HepG2 (cell line): ENCODE results near the gene TNNT1. TPM values are rescaled to one million over a fixed set of nuclear protein-coding genes. Genes with fewer than 3 reads are reported as not detected.

Experiments
- CEBPB ChIP-seq: IDR thresholded peaks from 2 replicates; pipeline ENCODE4 v1.6.1; 2011; ENCODE audit warnings: low read depth, low read length, improper control_type of control experiment, borderline replicate concordance
- CENPT ChIP-seq: sonication (generic); formaldehyde crosslinking; IDR thresholded peaks from 2 replicates; pipeline ENCODE4 v1.8.0; 2022; ENCODE audit warnings: low read depth, mild to moderate bottlenecking, moderate library complexity, missing genetic modification reagents
- CENPX ChIP-seq: sonication (generic); formaldehyde crosslinking; IDR thresholded peaks from 2 replicates; pipeline ENCODE4 v1.9.0; 2021; ENCODE audit warnings: mild to moderate bottlenecking, missing genetic modification reagents, moderate library complexity
- CHD2 ChIP-seq: IDR thresholded peaks from 2 replicates; pipeline ENCODE4 v1.6.1; 2011; ENCODE audit warnings: low read depth, low read length, improper control_type of control experiment
- EP300 ChIP-seq, 3 experiments: sonication (generic) in 1 of 3; formaldehyde crosslinking in 1 of 3; IDR thresholded peaks; 2 replicates each; pipeline versions ENCODE4 v1.5.1 to v1.6.1; 2011 to 2020; ENCODE audit warnings: low read depth in 2 of 3, low read length in 2 of 3, borderline replicate concordance in 1 of 3, improper control_type of control experiment in 1 of 3, mild to moderate bottlenecking in 1 of 3, missing genetic modification reagents in 1 of 3, moderate library complexity in 1 of 3
- HNF4G ChIP-seq, 2 experiments: sonication (generic) in 1 of 2; formaldehyde crosslinking in 1 of 2; IDR thresholded peaks; 2 replicates each; pipeline versions ENCODE4 v1.4.0 to v1.6.1; 2011 to 2020; ENCODE audit warnings: borderline replicate concordance in 2 of 2, low read depth in 2 of 2, mild to moderate bottlenecking in 2 of 2, low read length in 1 of 2, missing genetic modification reagents in 1 of 2, moderate library complexity in 1 of 2
- KDM3A ChIP-seq: IDR thresholded peaks from 2 replicates; pipeline ENCODE4 v1.6.1; 2018; ENCODE audit warnings: low read depth, missing compliant biosample characterization
- KDM5B ChIP-seq: sonication (generic); formaldehyde crosslinking; IDR thresholded peaks from 2 replicates; pipeline ENCODE4 v1.4.0; 2020; ENCODE audit warnings: missing genetic modification reagents, mild to moderate bottlenecking, borderline replicate concordance
- KLF15 ChIP-seq: sonication (generic); formaldehyde crosslinking; IDR thresholded peaks from 2 replicates; pipeline ENCODE4 v1.8.1; 2023; ENCODE audit warnings: borderline replicate concordance, mild to moderate bottlenecking, inconsistent platforms, missing genetic modification reagents, mixed read lengths
- RFXANK ChIP-seq: IDR thresholded peaks from 2 replicates; pipeline ENCODE4 v1.6.1; 2016
- TBX3 ChIP-seq: fragments of 450-650 bp; IDR thresholded peaks from 2 replicates; pipeline ENCODE4 v1.6.1; 2017; ENCODE audit warnings: antibody characterized with exemption, mild to moderate bottlenecking, inconsistent platforms, borderline replicate concordance
- ZMYM2 ChIP-seq: sonication (generic); formaldehyde crosslinking; IDR thresholded peaks from 2 replicates; pipeline ENCODE4 v1.8.0; 2022; ENCODE audit warnings: mild to moderate bottlenecking, missing genetic modification reagents
- ZNF343 ChIP-seq: sonication (generic); formaldehyde crosslinking; IDR thresholded peaks from 2 replicates; pipeline ENCODE4 v1.4.0; 2020; ENCODE audit warnings: mild to moderate bottlenecking, missing genetic modification reagents
- ZNF451 ChIP-seq: sonication (generic); formaldehyde crosslinking; IDR thresholded peaks from 2 replicates; pipeline ENCODE4 v1.5.0; 2020; ENCODE audit warnings: mild to moderate bottlenecking, missing genetic modification reagents
- ZNF879 ChIP-seq: sonication (generic); formaldehyde crosslinking; IDR thresholded peaks from 2 replicates; pipeline ENCODE4 v1.8.1; 2023; ENCODE audit warnings: missing genetic modification reagents
- ZSCAN22 ChIP-seq: sonication (generic); formaldehyde crosslinking; IDR thresholded peaks from 2 replicates; pipeline ENCODE4 v1.4.0; 2020; ENCODE audit warnings: mild to moderate bottlenecking, missing genetic modification reagents
- ZSCAN29 ChIP-seq: sonication (generic); formaldehyde crosslinking; conservative IDR thresholded peaks from 2 replicates; pipeline ENCODE4 v1.4.0; 2020; ENCODE audit warnings: mild to moderate bottlenecking, missing genetic modification reagents
- polyA plus RNA-seq, 8 experiments: library from polyadenylated mRNA; depleted of rRNA in 3 of 8; stranded (reverse) in 7 of 8; unstranded in 1 of 8; fragments of >200 nt; fragmentation: Illumina TruSeq in 4 of 8; extraction: Trizol in 4 of 8; gene quantifications; 2 replicates each; pipeline versions ENCODE4 v1.2.1 to v1.2.3, GENCODE V29; 2011 to 2016; ENCODE audit warnings: low read depth in 4 of 8, missing spikeins in 1 of 8, mixed read lengths in 1 of 8; ENCODE audit not compliant: insufficient read depth in 1 of 8
- total RNA-seq, 5 experiments: library from RNA; depleted of rRNA; stranded (reverse); fragments of >200 nt; fragmentation: Illumina TruSeq; extraction: Trizol; gene quantifications; 2 replicates each; pipeline ENCODE4 v1.2.3, GENCODE V29; 2016; ENCODE audit warnings: low read depth in 1 of 5
- TF ChIP-seq, protein P1 (sequence below): sonication (generic); formaldehyde crosslinking; IDR thresholded peaks from 2 replicates; pipeline ENCODE4 v1.5.0; 2020; ENCODE audit warnings: missing genetic modification reagents
- TF ChIP-seq, protein P2 (sequence below): IDR thresholded peaks from 2 replicates; pipeline ENCODE4 v1.6.1; 2012; ENCODE audit warnings: inconsistent platforms
- TF ChIP-seq, protein P3 (sequence below), 2 experiments: sonication (generic) in 1 of 2; formaldehyde crosslinking in 1 of 2; IDR thresholded peaks; 2 replicates each; pipeline versions ENCODE4 v1.4.0 to v1.6.1; 2018 to 2020; ENCODE audit warnings: missing genetic modification reagents in 2 of 2, borderline replicate concordance in 1 of 2, low read depth in 1 of 2, mild to moderate bottlenecking in 1 of 2, missing biosample characterization in 1 of 2
- TF ChIP-seq, protein P4 (sequence below): sonication (generic); formaldehyde crosslinking; IDR thresholded peaks from 2 replicates; pipeline ENCODE4 v1.5.1; 2020; ENCODE audit warnings: mild to moderate bottlenecking, missing genetic modification reagents, moderate library complexity
- TF ChIP-seq, protein P5 (sequence below): sonication (generic); formaldehyde crosslinking; IDR thresholded peaks from 2 replicates; pipeline ENCODE4 v1.4.0; 2020; ENCODE audit warnings: missing genetic modification reagents

The TNNT1 gene
- total and polyA plus RNA-seq, 2 of the 13 experiments (the other 11 are each of a cell fraction or from before 2014, with no cell fraction given) = 1.3 to 2.4 TPM

DNA sequence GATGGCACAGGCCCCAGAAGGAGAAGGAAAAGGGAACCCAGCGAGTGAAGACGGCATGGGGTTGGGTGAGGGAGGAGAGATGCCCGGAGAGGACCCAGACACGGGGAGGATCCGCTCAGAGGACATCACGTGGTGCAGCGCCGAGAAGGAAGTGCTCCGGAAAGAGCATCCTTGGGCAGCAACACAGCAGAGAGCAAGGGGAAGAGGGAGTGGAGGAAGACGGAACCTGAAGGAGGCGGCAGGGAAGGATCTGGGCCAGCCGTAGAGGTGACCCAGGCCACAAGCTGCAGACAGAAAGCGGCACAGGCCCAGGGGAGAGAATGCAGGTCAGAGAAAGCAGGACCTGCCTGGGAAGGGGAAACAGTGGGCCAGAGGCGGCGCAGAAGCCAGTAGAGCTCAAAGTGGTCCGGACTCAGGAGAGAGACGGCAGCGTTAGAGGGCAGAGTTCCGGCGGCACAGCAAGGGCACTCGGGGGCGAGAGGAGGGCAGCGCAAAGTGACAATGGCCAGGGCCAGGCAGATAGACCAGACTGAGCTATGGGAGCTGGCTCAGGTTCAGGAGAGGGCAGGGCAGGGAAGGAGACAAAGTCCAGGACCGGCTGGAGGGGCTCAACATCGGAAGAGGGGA is 32.7 kb downstream of the TNNT1 start (continued):
- TF ChIP-seq, protein P1, sequence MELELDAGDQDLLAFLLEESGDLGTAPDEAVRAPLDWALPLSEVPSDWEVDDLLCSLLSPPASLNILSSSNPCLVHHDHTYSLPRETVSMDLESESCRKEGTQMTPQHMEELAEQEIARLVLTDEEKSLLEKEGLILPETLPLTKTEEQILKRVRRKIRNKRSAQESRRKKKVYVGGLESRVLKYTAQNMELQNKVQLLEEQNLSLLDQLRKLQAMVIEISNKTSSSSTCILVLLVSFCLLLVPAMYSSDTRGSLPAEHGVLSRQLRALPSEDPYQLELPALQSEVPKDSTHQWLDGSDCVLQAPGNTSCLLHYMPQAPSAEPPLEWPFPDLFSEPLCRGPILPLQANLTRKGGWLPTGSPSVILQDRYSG (CRISPR knock-in tag) = no peak
- TF ChIP-seq, protein P2, sequence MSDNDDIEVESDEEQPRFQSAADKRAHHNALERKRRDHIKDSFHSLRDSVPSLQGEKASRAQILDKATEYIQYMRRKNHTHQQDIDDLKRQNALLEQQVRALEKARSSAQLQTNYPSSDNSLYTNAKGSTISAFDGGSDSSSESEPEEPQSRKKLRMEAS = no peak
- TF ChIP-seq TBX3 (no peak), KDM5B (no peak), CEBPB (no peak), EP300 (IDR thresholded peaks at IDR 0.05; ENCODE audit: low read depth in 2 of 2, low read length in 2 of 2) (no peak), EP300 (CRISPR knock-in tag; IDR thresholded peaks at IDR 0.05; ENCODE audit: borderline replicate concordance) (no peak), KDM3A (CRISPR knock-in tag) (no peak), ZNF343 (CRISPR knock-in tag) (0 out of 2 replicates have a peak, but pooled peaks have one; percentile 34), KLF15 (CRISPR knock-in tag) (no peak), HNF4G (IDR thresholded peaks at IDR 0.05; ENCODE audit: borderline replicate concordance, low read depth, low read length) (0 out of 2 replicates have a peak, but pooled peaks have one; percentile 3), HNF4G (CRISPR knock-in tag; IDR thresholded peaks at IDR 0.05; ENCODE audit: borderline replicate concordance, low read depth) (0 out of 2 replicates have a peak, but pooled peaks have one; percentile 8), CENPX (CRISPR knock-in tag) (no peak), ZSCAN22 (CRISPR knock-in tag) (peak; percentile 50; the same call in 1 of the 2 replicates), ZNF879 (CRISPR knock-in tag) (no peak), CENPT (no peak), CHD2 (no peak), ZSCAN29 (CRISPR knock-in tag) (no peak), RFXANK (CRISPR knock-in tag) (no peak), ZNF451 (CRISPR knock-in tag) (no peak), ZMYM2 (CRISPR knock-in tag) (no peak)
- TF ChIP-seq, protein P3, sequence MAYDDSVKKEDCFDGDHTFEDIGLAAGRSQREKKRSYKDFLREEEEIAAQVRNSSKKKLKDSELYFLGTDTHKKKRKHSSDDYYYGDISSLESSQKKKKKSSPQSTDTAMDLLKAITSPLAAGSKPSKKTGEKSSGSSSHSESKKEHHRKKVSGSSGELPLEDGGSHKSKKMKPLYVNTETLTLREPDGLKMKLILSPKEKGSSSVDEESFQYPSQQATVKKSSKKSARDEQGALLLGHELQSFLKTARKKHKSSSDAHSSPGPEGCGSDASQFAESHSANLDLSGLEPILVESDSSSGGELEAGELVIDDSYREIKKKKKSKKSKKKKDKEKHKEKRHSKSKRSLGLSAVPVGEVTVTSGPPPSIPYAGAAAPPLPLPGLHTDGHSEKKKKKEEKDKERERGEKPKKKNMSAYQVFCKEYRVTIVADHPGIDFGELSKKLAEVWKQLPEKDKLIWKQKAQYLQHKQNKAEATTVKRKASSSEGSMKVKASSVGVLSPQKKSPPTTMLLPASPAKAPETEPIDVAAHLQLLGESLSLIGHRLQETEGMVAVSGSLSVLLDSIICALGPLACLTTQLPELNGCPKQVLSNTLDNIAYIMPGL (CRISPR knock-in tag; IDR thresholded peaks at IDR 0.05; ENCODE audit: borderline replicate concordance in 1 of 2, low read depth in 1 of 2) = no peak; a peak in 2 of 4 replicates
- TF ChIP-seq, protein P4, sequence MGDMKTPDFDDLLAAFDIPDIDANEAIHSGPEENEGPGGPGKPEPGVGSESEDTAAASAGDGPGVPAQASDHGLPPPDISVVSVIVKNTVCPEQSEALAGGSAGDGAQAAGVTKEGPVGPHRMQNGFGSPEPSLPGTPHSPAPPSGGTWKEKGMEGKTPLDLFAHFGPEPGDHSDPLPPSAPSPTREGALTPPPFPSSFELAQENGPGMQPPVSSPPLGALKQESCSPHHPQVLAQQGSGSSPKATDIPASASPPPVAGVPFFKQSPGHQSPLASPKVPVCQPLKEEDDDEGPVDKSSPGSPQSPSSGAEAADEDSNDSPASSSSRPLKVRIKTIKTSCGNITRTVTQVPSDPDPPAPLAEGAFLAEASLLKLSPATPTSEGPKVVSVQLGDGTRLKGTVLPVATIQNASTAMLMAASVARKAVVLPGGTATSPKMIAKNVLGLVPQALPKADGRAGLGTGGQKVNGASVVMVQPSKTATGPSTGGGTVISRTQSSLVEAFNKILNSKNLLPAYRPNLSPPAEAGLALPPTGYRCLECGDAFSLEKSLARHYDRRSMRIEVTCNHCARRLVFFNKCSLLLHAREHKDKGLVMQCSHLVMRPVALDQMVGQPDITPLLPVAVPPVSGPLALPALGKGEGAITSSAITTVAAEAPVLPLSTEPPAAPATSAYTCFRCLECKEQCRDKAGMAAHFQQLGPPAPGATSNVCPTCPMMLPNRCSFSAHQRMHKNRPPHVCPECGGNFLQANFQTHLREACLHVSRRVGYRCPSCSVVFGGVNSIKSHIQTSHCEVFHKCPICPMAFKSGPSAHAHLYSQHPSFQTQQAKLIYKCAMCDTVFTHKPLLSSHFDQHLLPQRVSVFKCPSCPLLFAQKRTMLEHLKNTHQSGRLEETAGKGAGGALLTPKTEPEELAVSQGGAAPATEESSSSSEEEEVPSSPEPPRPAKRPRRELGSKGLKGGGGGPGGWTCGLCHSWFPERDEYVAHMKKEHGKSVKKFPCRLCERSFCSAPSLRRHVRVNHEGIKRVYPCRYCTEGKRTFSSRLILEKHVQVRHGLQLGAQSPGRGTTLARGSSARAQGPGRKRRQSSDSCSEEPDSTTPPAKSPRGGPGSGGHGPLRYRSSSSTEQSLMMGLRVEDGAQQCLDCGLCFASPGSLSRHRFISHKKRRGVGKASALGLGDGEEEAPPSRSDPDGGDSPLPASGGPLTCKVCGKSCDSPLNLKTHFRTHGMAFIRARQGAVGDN = peak; percentile 79
- TF ChIP-seq, protein P5, sequence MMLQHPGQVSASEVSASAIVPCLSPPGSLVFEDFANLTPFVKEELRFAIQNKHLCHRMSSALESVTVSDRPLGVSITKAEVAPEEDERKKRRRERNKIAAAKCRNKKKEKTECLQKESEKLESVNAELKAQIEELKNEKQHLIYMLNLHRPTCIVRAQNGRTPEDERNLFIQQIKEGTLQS (CRISPR knock-in tag) = no peak
